ENCODE data around the gene PER2.

Gene PER2

DNA sequence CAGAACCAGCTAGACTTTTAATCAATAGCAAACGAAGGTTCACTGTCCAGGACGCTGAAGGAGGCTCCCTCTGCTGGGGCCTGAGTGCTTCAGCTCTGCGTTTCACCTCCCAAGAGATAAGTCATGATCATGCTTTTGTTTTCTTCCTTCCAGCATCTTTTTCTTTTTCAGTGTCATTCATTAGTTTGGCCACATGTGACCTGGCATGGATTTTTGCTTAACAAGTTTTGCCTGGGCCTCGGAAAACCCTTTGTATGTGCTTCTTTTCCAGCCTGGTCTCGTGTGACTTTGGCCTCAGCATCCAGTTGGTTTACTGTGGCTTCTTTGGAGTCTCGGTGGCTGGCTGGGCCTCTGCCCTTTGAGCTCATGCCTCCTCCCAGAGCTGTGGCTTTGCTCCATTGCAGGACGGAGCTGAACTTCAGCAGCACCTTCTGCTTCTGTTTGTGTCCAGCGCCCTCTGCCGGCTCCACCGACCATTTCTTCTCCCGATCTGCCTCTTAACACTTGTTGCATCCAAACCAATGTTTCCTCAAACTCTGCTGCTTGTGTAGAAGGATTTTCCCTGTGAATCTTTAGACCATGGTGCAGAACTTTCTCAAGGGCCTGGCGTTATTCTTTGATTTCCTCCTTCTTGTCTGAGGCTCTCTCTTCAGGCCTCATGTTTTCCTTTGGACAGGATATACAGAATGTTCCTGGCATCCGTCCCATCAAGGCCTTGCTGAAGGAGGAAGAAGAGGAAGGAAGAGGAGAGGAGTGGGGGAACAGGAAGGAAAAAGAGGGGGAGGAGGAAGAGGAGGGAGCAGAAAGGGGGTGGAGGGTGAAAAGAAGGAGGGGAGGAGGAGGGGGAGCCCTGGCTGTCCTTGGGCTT lies 25.0 kb downstream of the PER2 start:
- peak; percentile 7 to 87 (median 80) for DNase-seq

DNA sequence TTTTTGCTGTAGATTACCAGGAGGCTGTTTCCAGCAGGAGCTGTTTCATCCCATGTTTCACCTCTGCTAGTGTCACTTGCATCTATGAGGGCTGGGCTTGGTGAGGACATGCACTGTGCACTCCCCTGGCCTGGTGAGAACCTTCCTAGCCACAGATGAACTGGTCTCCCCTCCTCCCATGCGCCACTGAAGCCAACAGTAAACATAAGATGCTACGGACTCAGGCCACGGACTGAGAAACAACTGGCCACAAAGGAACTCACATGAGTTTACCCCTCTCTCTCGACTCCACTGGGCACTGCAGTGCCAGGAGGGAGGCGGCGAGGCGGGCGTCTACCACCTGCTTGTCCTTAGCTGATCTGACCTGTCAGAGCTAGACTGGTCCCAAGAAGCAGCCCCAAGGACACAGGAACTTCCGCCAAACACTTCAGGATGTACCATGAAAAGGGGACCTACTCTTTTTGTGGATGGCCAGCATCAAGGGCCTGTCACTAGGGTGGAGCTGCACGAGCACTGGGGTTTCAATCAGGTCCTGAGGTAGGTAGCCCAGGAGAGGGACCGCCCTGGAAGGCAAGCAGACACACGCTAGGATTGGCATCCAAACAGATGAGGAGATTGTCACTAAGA lies 25.8 kb downstream of the PER2 start:
- DNase-seq, result no peak

- no peak for DNase-seq
Measured at GRCh38 chr2:238261718-238262375, 26.6 kb downstream of the PER2 start.

DNA sequence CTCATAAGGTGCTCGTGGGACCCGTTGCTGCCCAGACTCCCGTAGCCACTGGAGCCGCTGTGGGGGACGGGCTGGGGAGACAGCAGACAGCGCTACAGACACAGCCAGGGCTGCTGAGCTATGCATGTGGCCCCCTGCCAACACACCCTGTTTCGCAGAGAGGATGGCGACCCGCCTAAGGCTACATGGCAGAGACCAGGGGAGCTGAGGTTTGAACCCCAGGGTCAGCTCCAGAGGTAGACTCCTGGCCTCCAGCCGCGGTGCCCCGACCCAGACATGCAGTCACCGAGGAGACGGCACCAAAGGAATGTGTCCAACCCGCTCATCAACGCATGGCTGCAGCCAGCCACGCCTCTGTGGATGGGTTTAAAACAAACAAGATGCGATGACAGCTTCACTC lies 27.5 kb downstream of the PER2 start:
- DNase-seq, result peak in 1 of 14 donors; percentile 31

- DNase-seq, result no peak
Measured at GRCh38 chr2:238259061-238260020, 29.1 kb downstream of the PER2 start.

- DNase-seq, result no peak
Measured at GRCh38 chr2:238257786-238258700, 30.4 kb downstream of the PER2 start.

DNA sequence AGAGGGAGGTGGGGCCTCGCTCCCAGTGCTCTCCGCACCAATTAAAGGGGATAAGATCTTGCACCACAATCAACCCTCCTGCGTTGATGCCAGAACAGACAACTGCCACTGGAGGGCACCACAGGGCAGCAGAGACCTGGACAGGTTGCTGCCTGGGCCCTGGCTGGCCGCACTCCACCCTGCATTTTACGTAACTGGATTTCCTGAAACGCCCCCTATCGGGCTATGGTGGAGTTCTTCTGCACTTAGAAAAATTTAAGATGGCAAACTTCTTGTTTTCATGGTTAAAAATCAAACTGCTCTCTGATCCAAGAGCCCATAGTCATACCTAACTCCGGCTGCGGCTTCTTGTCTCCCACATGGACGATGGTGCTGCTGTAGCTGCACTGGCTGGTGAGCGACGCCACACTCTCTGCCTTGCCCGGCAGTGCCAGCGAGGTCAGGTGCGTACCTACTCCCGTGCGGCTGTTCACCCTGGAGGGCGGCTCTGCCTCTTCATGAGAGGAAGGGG lies 31.8 kb downstream of the PER2 start:
- DNase-seq, result peak in 1 of 14 donors; percentile 75

DNA sequence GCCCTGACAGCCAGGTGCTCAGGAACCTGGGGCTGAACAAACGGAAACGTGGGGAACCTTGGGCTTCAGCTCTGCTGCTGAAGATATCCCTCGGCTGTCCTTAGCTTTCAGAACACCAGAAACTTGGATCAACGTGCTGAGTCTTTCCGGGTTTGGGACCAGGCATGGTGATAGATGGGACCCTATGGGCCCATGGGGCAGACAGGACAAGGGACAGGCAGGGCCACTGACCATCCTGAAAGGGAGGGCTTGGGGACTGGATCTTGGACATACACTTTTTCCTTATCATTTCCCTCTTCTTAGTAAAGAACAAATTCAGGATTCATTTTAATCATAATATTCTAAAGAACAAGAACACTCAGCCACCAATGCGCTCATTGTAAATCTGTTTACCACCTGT lies 32.3 kb downstream of the PER2 start:
- no peak for DNase-seq

- no peak for DNase-seq
Measured at GRCh38 chr2:238255636-238256035, 32.8 kb downstream of the PER2 start.

- DNase-seq, result no peak
Measured at GRCh38 chr2:238255151-238255551, 33.3 kb downstream of the PER2 start.

- DNase-seq, result no peak
Measured at GRCh38 chr2:238254095-238254723, 34.2 kb downstream of the PER2 start.

DNA sequence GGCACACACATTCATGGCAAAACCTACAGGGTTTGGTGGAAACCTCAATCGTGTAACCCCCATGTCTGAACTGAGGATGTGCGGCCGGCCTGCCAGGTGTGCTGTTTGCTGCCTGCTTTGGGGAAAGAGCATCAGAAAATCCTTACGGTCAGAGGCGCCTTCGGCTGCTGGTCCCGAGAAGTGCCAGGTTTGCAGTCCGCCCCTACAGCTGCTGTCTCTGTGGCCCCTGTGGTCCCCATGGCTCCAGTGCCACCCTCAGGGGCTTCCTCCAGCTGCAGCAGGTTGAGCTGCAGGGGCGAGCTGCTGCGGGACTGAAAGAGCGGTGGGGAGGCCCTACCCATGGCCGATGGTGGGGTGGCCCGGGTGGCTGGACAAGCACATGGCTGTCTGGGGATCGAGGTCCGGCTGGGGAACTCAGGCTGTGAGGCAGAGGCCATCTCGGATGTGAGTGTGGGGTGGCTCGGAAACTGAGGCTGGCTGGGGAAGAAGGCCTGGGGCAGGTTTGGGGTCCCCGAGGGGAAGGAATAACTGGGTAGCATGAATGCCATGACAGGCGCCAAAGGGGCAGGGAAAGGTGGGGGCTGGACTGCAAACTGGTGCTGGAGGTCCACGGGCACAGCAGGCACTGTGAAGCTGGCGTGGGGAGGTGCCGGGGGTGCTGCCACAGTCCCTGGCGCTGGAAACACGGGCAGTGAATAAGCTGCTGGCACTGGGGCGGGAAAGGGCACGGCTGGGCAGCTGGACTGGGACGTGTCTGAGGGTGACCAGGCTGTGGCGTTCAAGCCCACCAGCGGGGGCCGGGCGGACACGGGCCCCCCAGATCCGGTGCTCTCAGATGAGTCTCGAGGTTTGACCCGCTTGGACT lies 35.4 kb downstream of the PER2 start:
- DNase-seq, result no peak

- no peak for DNase-seq
Measured at GRCh38 chr2:238251986-238252385, 36.4 kb downstream of the PER2 start.

DNA sequence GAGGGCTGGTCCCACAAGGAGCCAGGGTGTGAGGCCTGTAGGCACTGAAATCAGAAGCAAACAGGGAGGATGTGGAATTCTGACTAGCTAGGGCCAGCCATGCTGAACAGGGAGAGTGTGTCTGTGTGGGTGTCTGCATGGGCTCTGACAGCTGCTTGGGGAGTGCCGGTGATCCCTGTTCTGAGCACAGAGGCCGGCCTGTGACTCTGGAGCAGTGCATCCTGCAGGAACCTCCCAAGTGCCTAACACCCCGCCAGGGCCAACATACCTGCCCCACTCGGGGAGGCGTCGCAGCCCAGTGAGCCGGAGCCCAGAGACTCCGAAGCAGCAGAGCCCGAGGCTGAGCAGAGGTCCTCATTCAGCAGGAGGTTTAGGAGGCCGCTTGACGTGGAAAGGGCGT lies 37.1 kb downstream of the PER2 start:
- DNase-seq, result no peak

DNA sequence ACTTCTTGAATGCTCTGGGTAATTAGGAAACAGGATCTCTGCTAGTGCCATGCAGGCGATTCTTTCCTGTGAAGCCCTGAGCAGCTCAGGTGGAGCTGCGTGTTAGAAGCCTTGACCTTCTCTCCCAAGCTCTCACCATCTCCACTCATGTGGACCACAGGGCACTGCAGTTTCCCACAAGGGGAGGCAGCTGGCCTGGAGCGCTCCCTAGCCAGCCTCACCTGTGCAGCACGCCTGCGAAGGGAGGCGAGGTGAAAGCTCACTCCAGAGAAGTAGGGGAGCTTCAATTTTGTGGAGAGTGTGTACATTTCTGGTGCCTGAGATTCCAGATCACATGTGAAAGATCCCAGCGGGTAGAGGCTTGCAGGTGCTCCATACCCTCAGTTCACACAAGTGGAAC lies 37.5 kb downstream of the PER2 start:
- DNase-seq, result no peak

- peak in 1 of 14 donors; percentile 7 for DNase-seq
Measured at GRCh38 chr2:238247841-238248453, 40.5 kb downstream of the PER2 start.

GRCh38 chr2:238247002-238247822 lies 41.2 kb downstream of the PER2 start:
- DNase-seq, result peak in 1 of 14 donors; percentile 44

- no peak for DNase-seq
Measured at GRCh38 chr2:238244151-238244550, 44.3 kb downstream of the PER2 start.

Data from C1 segment of cervical spinal cord (tissue), 14 donors.